ENCODE data around the gene EFCAB9.
"Not testable (repeated sequence)": the region's sequence is repeated elsewhere in the genome, so short reads cannot be mapped to it uniquely, and the experiment has no call there.

GRCh38 chr5:172149481-172149880 is 44.5 kb upstream of the EFCAB9 start:
- TF ChIP-seq CTCF (IDR thresholded peaks at IDR 0.05); GABPA (IDR thresholded peaks at IDR 0.05; ENCODE audit: low read depth); TAF1 (IDR thresholded peaks at IDR 0.05; ENCODE audit: borderline replicate concordance, low read depth, low read length); MXI1 (IDR thresholded peaks at IDR 0.05; ENCODE audit: low read depth, low read length); EP300 (IDR thresholded peaks at IDR 0.05; ENCODE audit: borderline replicate concordance in 1 of 2, low read depth in 1 of 2, low read length in 1 of 2); FOXJ3 (CRISPR knock-in tag; IDR thresholded peaks at IDR 0.05): not testable (repeated sequence)
